WTC11 (cell line): ENCODE results near the gene CDK5RAP2. TPM values are rescaled to one million over a fixed set of nuclear protein-coding genes. Genes with fewer than 3 reads are reported as not detected.

Experiments
- ATAC-seq: fragments of 200-7000 bp; cut with Tn5 transposase; 2 replicates; pipeline ENCODE4 v1.10.0; 2021; ENCODE audit warnings: mild to moderate bottlenecking, moderate library complexity
- CTCF ChIA-PET: fragments of 300-600 bp; sonication (Branson Sonifier 250); formaldehyde crosslinking; loops from one replicate; lab custom pipeline; 2021; ENCODE audit warnings: antibody characterized with exemption; lab: Charles Lee
- POLR2A ChIA-PET: fragments of 350-600 bp; sonication (Branson Sonifier 250); formaldehyde crosslinking; loops from one replicate; lab custom pipeline; 2021; ENCODE audit warnings: antibody characterized with exemption; lab: Charles Lee
- DNase-seq: peaks from one replicate; pipeline ENCODE4 v3.0.0; 2021; ENCODE audit warnings: low spot score
- H3K27ac Mint-ChIP-seq: 2 replicates; pipeline ENCODE4 v1.8.0; 2021; ENCODE audit warnings: mixed read lengths
- H3K27me3 Mint-ChIP-seq: 2 replicates; pipeline ENCODE4 v1.8.0; 2021; ENCODE audit warnings: low read depth, mild to moderate bottlenecking, moderate library complexity, mixed read lengths
- H3K36me3 Mint-ChIP-seq: 2 replicates; pipeline ENCODE4 v1.8.0; 2021; ENCODE audit warnings: mixed read lengths
- H3K4me1 Mint-ChIP-seq: 2 replicates; pipeline ENCODE4 v1.8.0; 2022; ENCODE audit warnings: mixed read lengths
- H3K4me3 Mint-ChIP-seq: 2 replicates; pipeline ENCODE4 v1.8.0; 2021; ENCODE audit warnings: mild to moderate bottlenecking, moderate library complexity, mixed read lengths
- H3K9me3 Mint-ChIP-seq: 2 replicates; pipeline ENCODE4 v1.8.0; 2021; ENCODE audit warnings: mixed read lengths
- AFF4 ChIP-seq: sonication (generic); formaldehyde crosslinking; IDR thresholded peaks from 2 replicates; pipeline ENCODE4 v1.8.1; 2023; ENCODE audit warnings: mild to moderate bottlenecking, missing genetic modification reagents, borderline replicate concordance
- CREB1 ChIP-seq: sonication (generic); formaldehyde crosslinking; IDR thresholded peaks from 2 replicates; pipeline ENCODE4 v1.8.0; 2023; ENCODE audit warnings: mild to moderate bottlenecking, missing genetic modification reagents
- CREM ChIP-seq: sonication (generic); formaldehyde crosslinking; IDR thresholded peaks from 2 replicates; pipeline ENCODE4 v1.8.1; 2022; ENCODE audit warnings: mild to moderate bottlenecking, missing genetic modification reagents, moderate library complexity
- ETV6 ChIP-seq: sonication (generic); formaldehyde crosslinking; IDR thresholded peaks from 2 replicates; pipeline ENCODE4 v1.8.1; 2022; ENCODE audit warnings: mild to moderate bottlenecking, missing genetic modification reagents
- GRHL2 ChIP-seq: fragments of 250-450 bp; sonication (Bioruptor Pico); IDR thresholded peaks from 2 replicates; pipeline ENCODE4 v1.8.0; 2022; ENCODE audit warnings: mild to moderate bottlenecking, moderate library complexity; ENCODE audit not compliant: insufficient replicate concordance, severe bottlenecking
- MXD4 ChIP-seq: fragments of 250-450 bp; sonication (Bioruptor Pico); IDR thresholded peaks from 2 replicates; pipeline ENCODE4 v1.8.0; 2021; ENCODE audit warnings: mild to moderate bottlenecking, moderate library complexity, borderline replicate concordance
- NFATC4 ChIP-seq: fragments of 250-450 bp; sonication (Bioruptor Pico); IDR thresholded peaks from 2 replicates; pipeline ENCODE4 v1.9.0; 2021; ENCODE audit warnings: mild to moderate bottlenecking
- NR2C2 ChIP-seq: sonication (generic); formaldehyde crosslinking; IDR thresholded peaks from 2 replicates; pipeline ENCODE4 v1.8.0; 2022; ENCODE audit warnings: mild to moderate bottlenecking, missing genetic modification reagents
- PRDM15 ChIP-seq: sonication (generic); formaldehyde crosslinking; IDR thresholded peaks from 2 replicates; pipeline ENCODE4 v1.8.0; 2022; ENCODE audit warnings: missing genetic modification reagents
- ZBTB21 ChIP-seq: sonication (generic); formaldehyde crosslinking; IDR thresholded peaks from 2 replicates; pipeline ENCODE4 v1.8.1; 2023; ENCODE audit warnings: mild to moderate bottlenecking, missing genetic modification reagents, borderline replicate concordance
- ZNF138 ChIP-seq: sonication (generic); formaldehyde crosslinking; conservative IDR thresholded peaks from 2 replicates; pipeline ENCODE4 v1.8.1; 2022; ENCODE audit warnings: mild to moderate bottlenecking, moderate library complexity, missing genetic modification reagents
- ZNF219 ChIP-seq: sonication (generic); formaldehyde crosslinking; IDR thresholded peaks from 2 replicates; pipeline ENCODE4 v1.8.0; 2023; ENCODE audit warnings: missing genetic modification reagents, mild to moderate bottlenecking, borderline replicate concordance
- ZNF232 ChIP-seq: sonication (generic); formaldehyde crosslinking; IDR thresholded peaks from 2 replicates; pipeline ENCODE4 v1.8.0; 2022; ENCODE audit warnings: mild to moderate bottlenecking, missing genetic modification reagents
- ZNF263 ChIP-seq: sonication (generic); formaldehyde crosslinking; IDR thresholded peaks from 2 replicates; pipeline ENCODE4 v1.8.1; 2022; ENCODE audit warnings: low read depth, mild to moderate bottlenecking, moderate library complexity, missing genetic modification reagents
- ZNF532 ChIP-seq: fragments of 250-450 bp; sonication (Bioruptor Pico); IDR thresholded peaks from 2 replicates; pipeline ENCODE4 v1.9.0; 2021; ENCODE audit warnings: mild to moderate bottlenecking, borderline replicate concordance
- ZNF671 ChIP-seq: fragments of 250-450 bp; sonication (Bioruptor Pico); IDR thresholded peaks from 2 replicates; pipeline ENCODE4 v1.8.0; 2021; ENCODE audit warnings: mild to moderate bottlenecking
- total RNA-seq: library from RNA; stranded (reverse); gene quantifications from 3 replicates; pipeline ENCODE4 v1.2.3, GENCODE V29; 2021

The CDK5RAP2 gene
- total RNA-seq, 1 experiment from 2014 or later, result 48.3 TPM

- TF ChIP-seq AFF4, result no peak
Observed at GRCh38 chr9:120609636-120610035, 29.7 kb upstream of the CDK5RAP2 start (continued).

GRCh38 chr9:120608421-120608820, 28.5 kb upstream of the CDK5RAP2 start:
- ATAC-seq, result no peak
- TF ChIP-seq ZNF532, result no peak
- ChIA-PET POLR2A (no interaction called here), CTCF (no interaction called here)
- no peak for DNase-seq
- no peaks in the 10 kb centered on the region for H3K9me3 Mint-ChIP-seq
- no peak overlapping the region for H3K4me3 Mint-ChIP-seq
- H3K4me1 Mint-ChIP-seq, result no peaks in the 10 kb centered on the region
- H3K36me3 Mint-ChIP-seq, result no peaks in the 10 kb centered on the region
- no peak overlapping the region for H3K27ac Mint-ChIP-seq
- no peaks in the 10 kb centered on the region for H3K27me3 Mint-ChIP-seq

- no peaks in the 10 kb centered on the region for H3K4me1 Mint-ChIP-seq
- POLR2A ChIA-PET, result no interaction called here
- H3K27ac Mint-ChIP-seq, result no peak overlapping the region
- DNase-seq (no peak), ATAC-seq (no peak)
- CTCF ChIA-PET, result no interaction called here
- no peaks in the 10 kb centered on the region for H3K36me3 Mint-ChIP-seq
- TF ChIP-seq ZNF219 (CRISPR knock-in tag) (no peak), ZBTB21 (no peak), ZNF232 (CRISPR knock-in tag) (no peak), NFATC4 (CRISPR knock-in tag) (no peak), ZNF263 (CRISPR knock-in tag) (no peak), GRHL2 (CRISPR knock-in tag) (no peak)
- no peak overlapping the region for H3K4me3 Mint-ChIP-seq
- H3K9me3 Mint-ChIP-seq, result no peaks in the 10 kb centered on the region
- H3K27me3 Mint-ChIP-seq, result no peaks in the 10 kb centered on the region
Observed at GRCh38 chr9:120603591-120603990, 23.6 kb upstream of the CDK5RAP2 start.

GRCh38 chr9:120603010-120603409, 23.0 kb upstream of the CDK5RAP2 start:
- POLR2A ChIA-PET, result no interaction called here
- no peaks in the 10 kb centered on the region for H3K4me1 Mint-ChIP-seq

GRCh38 chr9:120593955-120594277, 13.9 kb upstream of the CDK5RAP2 start:
- Mint-ChIP-seq H3K9me3 (no peaks in the 10 kb centered on the region), H3K36me3 (no peaks in the 10 kb centered on the region), H3K27ac (no peak overlapping the region), H3K4me1 (no peaks in the 10 kb centered on the region), H3K4me3 (no peak overlapping the region), H3K27me3 (no peaks in the 10 kb centered on the region)
- CTCF ChIA-PET, result no interaction called here
- POLR2A ChIA-PET, result no interaction called here
- ATAC-seq, result no peak
- DNase-seq, result no peak
- no peak for TF ChIP-seq ZNF138 (CRISPR knock-in tag)
- TF ChIP-seq CREB1, result no peak
- no peak for TF ChIP-seq PRDM15 (CRISPR knock-in tag)
- no peak for TF ChIP-seq NR2C2 (CRISPR knock-in tag)

More at GRCh38 chr9:120603010-120603409, 23.0 kb upstream of the CDK5RAP2 start:
- H3K4me3 Mint-ChIP-seq, result no peak overlapping the region
- DNase-seq, result no peak
- H3K27me3 Mint-ChIP-seq, result no peaks in the 10 kb centered on the region
- TF ChIP-seq ZNF232 (CRISPR knock-in tag) (no peak), ZNF671 (CRISPR knock-in tag) (no peak), CREM (CRISPR knock-in tag) (no peak), MXD4 (CRISPR knock-in tag) (no peak), ETV6 (CRISPR knock-in tag) (no peak)
- ATAC-seq, result no peak
- no peaks in the 10 kb centered on the region for H3K36me3 Mint-ChIP-seq
- CTCF ChIA-PET, result no interaction called here
- no peak overlapping the region for H3K27ac Mint-ChIP-seq
- H3K9me3 Mint-ChIP-seq, result no peaks in the 10 kb centered on the region
